Smooth muscle cell (in vitro differentiated cells): ENCODE results near the gene AMD1. TPM values are rescaled to one million over a fixed set of nuclear protein-coding genes. Genes with fewer than 3 reads are reported as not detected.
"Not testable (repeated sequence)": the region's sequence is repeated elsewhere in the genome, so short reads cannot be mapped to it uniquely, and the experiment has no call there.

Experiments
- DNase-seq: peaks from one replicate; lab custom pipeline; 2025; ENCODE audit not compliant: unreplicated experiment; lab: John Stamatoyannopoulos, UW
- H2AFZ ChIP-seq: fragments of 200-600 bp; sonication (generic); 2 replicates; pipeline ENCODE4 v1.6.0; 2016; ENCODE audit warnings: antibody characterized with exemption, low read depth, mild to moderate bottlenecking
- H3F3A ChIP-seq: fragments of 200-600 bp; sonication (generic); 2 replicates; pipeline ENCODE4 v1.6.0; 2017; ENCODE audit warnings: antibody characterized with exemption, low read depth
- H3K27ac ChIP-seq: fragments of 200-600 bp; sonication (generic); 2 replicates; pipeline ENCODE4 v1.5.1; 2016; ENCODE audit warnings: low read depth, mild to moderate bottlenecking
- H3K27me3 ChIP-seq: fragments of 200-600 bp; sonication (generic); 2 replicates; pipeline ENCODE4 v1.6.1; 2016; ENCODE audit warnings: low read depth, mild to moderate bottlenecking
- H3K36me3 ChIP-seq: fragments of 200-600 bp; sonication (generic); 2 replicates; pipeline ENCODE4 v1.5.1; 2016; ENCODE audit warnings: low read depth
- H3K4me1 ChIP-seq: fragments of 200-600 bp; sonication (generic); 2 replicates; pipeline ENCODE4 v1.5.1; 2016; ENCODE audit warnings: low read depth
- H3K4me2 ChIP-seq: fragments of 200-600 bp; sonication (generic); 2 replicates; pipeline ENCODE4 v1.6.0; 2016; ENCODE audit warnings: mild to moderate bottlenecking
- H3K4me3 ChIP-seq: fragments of 200-600 bp; sonication (generic); 2 replicates; pipeline ENCODE4 v1.5.1; 2016; ENCODE audit warnings: mild to moderate bottlenecking
- H3K79me2 ChIP-seq: fragments of 200-600 bp; sonication (generic); 2 replicates; pipeline ENCODE4 v1.6.0; 2016; ENCODE audit warnings: low read depth, mild to moderate bottlenecking
- H3K9ac ChIP-seq: fragments of 200-600 bp; sonication (generic); 2 replicates; pipeline ENCODE4 v1.6.0; 2016; ENCODE audit warnings: low read depth
- H3K9me3 ChIP-seq: fragments of 200-600 bp; sonication (generic); replicated peaks from 2 replicates; pipeline ENCODE4 v1.5.1; 2016; ENCODE audit warnings: low read depth
- H4K20me1 ChIP-seq: fragments of 200-600 bp; sonication (generic); 2 replicates; pipeline ENCODE4 v1.6.0; 2016; ENCODE audit warnings: low read depth
- WGBS: methylation state at CpG from one replicate; pipeline ENCODE4 v1.1.7; 2016; ENCODE audit warnings: low lambda C conversion rate; 5-methylcytosine and 5-hydroxymethylcytosine counted together
- polyA plus RNA-seq: library from polyadenylated mRNA; unstranded; fragments of >200 nt; fragmentation: Nextera tagmentation; extraction: Ambion mirVana; gene quantifications from 2 replicates; pipeline ENCODE4 v1.2.1, GENCODE V29; 2016
- total RNA-seq: library from RNA; depleted of rRNA; stranded (reverse); fragments of >200 nt; gene quantifications from 2 replicates; pipeline ENCODE4 v1.2.3, GENCODE V29; 2014
- TF ChIP-seq, protein P1 (sequence below): fragments of 200-600 bp; sonication (generic); IDR thresholded peaks from 2 replicates; pipeline ENCODE4 v1.5.1; 2017; ENCODE audit warnings: borderline replicate concordance, mild to moderate bottlenecking, antibody characterized with exemption; ENCODE audit not compliant: insufficient read depth, poor library complexity, severe bottlenecking

The AMD1 gene
- total and polyA plus RNA-seq, 2 experiments from 2014 or later: 31.2 to 56.7 TPM

DNA sequence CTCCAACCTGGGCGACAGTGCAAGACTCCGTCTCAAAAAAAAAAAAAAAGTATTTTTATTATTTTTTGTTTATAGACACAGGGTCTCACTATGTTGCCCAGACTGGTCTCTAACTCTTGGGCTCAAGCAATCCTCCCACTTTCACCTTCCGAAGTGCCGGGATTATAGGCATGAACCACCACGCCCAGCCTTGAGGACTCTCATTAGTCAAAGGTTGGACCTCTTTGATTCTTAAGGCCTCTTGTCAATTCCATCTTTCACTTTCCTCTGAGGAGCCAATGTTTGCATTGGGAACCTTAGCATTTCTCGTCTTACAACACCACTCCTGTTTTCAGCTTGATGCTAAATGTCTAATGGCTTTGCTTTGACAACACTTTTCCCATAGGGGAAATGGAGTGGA lies 43.2 kb upstream of the AMD1 start:
- Histone ChIP-seq H3F3A (no peaks in the 10 kb centered on the region), H2AFZ (no peak overlapping the region), H3K9ac (no peak overlapping the region), H3K4me2 (no peak overlapping the region), H4K20me1 (no peaks in the 10 kb centered on the region), H3K27me3 (no peaks in the 10 kb centered on the region), H3K27ac (no peak overlapping the region), H3K79me2 (no peaks in the 10 kb centered on the region), H3K4me3 (no peak overlapping the region), H3K9me3 (no peaks in the 10 kb centered on the region), H3K36me3 (no peaks in the 10 kb centered on the region), H3K4me1 (no peaks in the 10 kb centered on the region)
- no peak for DNase-seq
- TF ChIP-seq, protein P1, sequence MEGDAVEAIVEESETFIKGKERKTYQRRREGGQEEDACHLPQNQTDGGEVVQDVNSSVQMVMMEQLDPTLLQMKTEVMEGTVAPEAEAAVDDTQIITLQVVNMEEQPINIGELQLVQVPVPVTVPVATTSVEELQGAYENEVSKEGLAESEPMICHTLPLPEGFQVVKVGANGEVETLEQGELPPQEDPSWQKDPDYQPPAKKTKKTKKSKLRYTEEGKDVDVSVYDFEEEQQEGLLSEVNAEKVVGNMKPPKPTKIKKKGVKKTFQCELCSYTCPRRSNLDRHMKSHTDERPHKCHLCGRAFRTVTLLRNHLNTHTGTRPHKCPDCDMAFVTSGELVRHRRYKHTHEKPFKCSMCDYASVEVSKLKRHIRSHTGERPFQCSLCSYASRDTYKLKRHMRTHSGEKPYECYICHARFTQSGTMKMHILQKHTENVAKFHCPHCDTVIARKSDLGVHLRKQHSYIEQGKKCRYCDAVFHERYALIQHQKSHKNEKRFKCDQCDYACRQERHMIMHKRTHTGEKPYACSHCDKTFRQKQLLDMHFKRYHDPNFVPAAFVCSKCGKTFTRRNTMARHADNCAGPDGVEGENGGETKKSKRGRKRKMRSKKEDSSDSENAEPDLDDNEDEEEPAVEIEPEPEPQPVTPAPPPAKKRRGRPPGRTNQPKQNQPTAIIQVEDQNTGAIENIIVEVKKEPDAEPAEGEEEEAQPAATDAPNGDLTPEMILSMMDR: no peak
- 89% methylated on average over 6 of the region's 6 CpGs for WGBS

- DNase-seq: no peak
- Histone ChIP-seq H3K27me3 (no peaks in the 10 kb centered on the region), H3K4me3 (no peak overlapping the region), H4K20me1 (no peaks in the 10 kb centered on the region), H3K4me1 (no peaks in the 10 kb centered on the region), H3K27ac (no peak overlapping the region), H2AFZ (no peak overlapping the region), H3K9me3 (no peaks in the 10 kb centered on the region), H3K79me2 (no peaks in the 10 kb centered on the region), H3F3A (no peaks in the 10 kb centered on the region), H3K9ac (no peak overlapping the region), H3K36me3 (no peaks in the 10 kb centered on the region), H3K4me2 (no peak overlapping the region)
- TF ChIP-seq, protein P1: no peak
- WGBS: 92% methylated on average over 6 of the region's 6 CpGs
These were observed 40.8 kb upstream of the AMD1 start for GRCh38 chr6:110833831-110834230.

DNA sequence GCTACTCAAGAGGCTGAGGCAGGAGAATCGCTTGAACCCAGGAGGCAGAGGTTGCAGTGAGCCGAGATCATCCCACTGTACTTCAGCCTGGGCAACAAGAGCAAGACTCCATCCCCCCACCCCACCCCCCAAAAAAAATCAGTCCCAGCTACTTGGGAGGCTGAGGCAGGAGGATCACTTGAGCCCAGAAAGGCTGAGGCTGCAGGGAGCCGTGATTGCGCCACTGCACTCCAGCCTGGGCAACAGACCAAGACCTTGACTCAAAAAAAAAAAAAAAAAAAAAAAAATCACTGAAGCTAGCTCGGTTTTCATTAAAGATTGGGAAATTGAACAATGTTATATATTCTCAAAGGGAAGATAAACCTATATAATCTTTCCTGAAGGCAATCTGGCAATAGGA lies 38.8 kb upstream of the AMD1 start:
- WGBS: 92% methylated on average over 5 of the region's 5 CpGs
- H3K9ac ChIP-seq, H2AFZ ChIP-seq, H3K27ac ChIP-seq, H3K4me2 ChIP-seq, H3K4me3 ChIP-seq, H3K27me3 ChIP-seq, H3K4me1 ChIP-seq, H3K36me3 ChIP-seq, H3K9me3 ChIP-seq, DNase-seq, H4K20me1 ChIP-seq, H3F3A ChIP-seq, H3K79me2 ChIP-seq: not testable (repeated sequence)

DNA sequence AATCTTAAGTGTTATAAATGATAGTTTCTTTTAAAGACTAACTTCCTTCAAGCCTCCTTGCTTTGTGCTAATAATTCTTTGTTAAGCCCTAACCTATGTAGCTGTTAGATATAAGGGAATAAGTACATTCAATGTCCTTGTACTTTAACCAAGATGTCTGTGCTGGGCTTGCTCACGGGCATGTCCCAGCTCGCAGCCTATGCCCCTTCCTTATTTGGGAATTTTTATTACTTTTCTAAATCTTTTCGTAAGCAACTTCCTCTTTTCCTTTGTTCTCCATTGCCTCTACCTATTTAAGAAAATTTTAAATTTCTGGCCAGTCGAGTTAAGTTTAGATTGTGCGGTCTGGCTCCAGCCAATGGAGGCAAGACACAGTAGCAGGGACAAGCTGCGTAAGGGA lies 33.3 kb upstream of the AMD1 start:
- Histone ChIP-seq H4K20me1 (no peaks in the 10 kb centered on the region), H3K27me3 (no peaks in the 10 kb centered on the region), H3K9ac (no peak overlapping the region), H3K36me3 (no peaks in the 10 kb centered on the region), H3K9me3 (no peaks in the 10 kb centered on the region), H3K4me2 (no peak overlapping the region), H3K4me1 (no peaks in the 10 kb centered on the region), H3F3A (no peaks in the 10 kb centered on the region), H3K27ac (no peak overlapping the region), H3K4me3 (no peak overlapping the region), H2AFZ (no peak overlapping the region), H3K79me2 (no peaks in the 10 kb centered on the region)
- 91% methylated on average over 6 of the region's 6 CpGs for WGBS
- DNase-seq: no peak
- TF ChIP-seq, protein P1: no peak
